Peyer's patch (tissue), 4 donors: ENCODE results near the gene TOP2B.

Experiments used
- POLR2A ChIP-seq, 2 donors: fragments of 450-650 bp; IDR thresholded peaks; one replicate each; pipeline ENCODE4 v1.5.1; 2017; ENCODE audit warnings: antibody characterized with exemption in 2 of 2, mild to moderate bottlenecking in 2 of 2, moderate library complexity in 2 of 2
- TF ChIP-seq, protein P1 (sequence below), 6 experiments: fragments of 450-650 bp in 4 of 6; fragments of 200-600 bp in 2 of 6; sonication (generic) in 1 of 6; IDR thresholded peaks; one replicate each; pipeline ENCODE4 v1.5.1; 2017 to 2019; ENCODE audit warnings: antibody characterized with exemption in 6 of 6, mild to moderate bottlenecking in 3 of 6, moderate library complexity in 1 of 6

DNA sequence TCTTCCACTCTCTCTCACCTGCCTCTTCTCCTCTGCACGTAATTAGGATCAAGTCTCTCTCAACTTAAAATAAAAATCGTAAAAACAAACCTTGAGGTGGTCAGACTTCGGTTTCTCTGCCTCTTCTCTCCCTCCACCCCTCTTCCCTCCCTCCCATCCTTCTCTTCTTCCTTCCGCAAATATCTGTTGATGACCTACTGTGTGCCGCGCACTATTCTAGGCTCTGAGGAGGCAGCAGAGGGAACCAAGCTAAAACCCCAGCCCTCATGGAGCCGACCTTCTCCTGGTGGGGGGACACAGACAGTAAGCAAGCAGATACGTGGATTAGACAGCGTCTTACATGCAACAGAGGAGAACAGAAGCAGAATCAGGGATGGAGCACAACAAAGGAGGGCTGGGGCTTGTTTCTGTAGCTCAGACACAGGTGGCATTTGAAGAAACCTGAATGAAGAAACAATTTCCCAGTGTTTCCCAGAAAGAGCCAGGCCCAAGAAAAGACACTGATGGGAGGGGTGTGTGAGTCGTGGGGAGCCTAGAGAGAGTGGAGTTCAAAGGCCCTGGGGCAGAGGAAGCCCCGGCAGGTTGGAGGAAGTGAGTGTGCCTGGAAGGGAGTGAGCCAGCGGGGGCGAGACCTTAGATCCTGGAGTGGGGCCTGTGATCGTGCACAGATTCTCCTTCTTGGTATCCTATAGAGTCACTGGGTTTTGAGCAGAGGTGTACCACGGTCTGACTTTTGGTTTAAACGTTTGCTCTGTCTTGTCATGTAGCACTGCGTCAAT is 80.5 kb downstream of the TOP2B start:
- TF ChIP-seq, protein P1, sequence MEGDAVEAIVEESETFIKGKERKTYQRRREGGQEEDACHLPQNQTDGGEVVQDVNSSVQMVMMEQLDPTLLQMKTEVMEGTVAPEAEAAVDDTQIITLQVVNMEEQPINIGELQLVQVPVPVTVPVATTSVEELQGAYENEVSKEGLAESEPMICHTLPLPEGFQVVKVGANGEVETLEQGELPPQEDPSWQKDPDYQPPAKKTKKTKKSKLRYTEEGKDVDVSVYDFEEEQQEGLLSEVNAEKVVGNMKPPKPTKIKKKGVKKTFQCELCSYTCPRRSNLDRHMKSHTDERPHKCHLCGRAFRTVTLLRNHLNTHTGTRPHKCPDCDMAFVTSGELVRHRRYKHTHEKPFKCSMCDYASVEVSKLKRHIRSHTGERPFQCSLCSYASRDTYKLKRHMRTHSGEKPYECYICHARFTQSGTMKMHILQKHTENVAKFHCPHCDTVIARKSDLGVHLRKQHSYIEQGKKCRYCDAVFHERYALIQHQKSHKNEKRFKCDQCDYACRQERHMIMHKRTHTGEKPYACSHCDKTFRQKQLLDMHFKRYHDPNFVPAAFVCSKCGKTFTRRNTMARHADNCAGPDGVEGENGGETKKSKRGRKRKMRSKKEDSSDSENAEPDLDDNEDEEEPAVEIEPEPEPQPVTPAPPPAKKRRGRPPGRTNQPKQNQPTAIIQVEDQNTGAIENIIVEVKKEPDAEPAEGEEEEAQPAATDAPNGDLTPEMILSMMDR (IDR thresholded peaks at IDR 0.05) = no peak
- TF ChIP-seq POLR2A (IDR thresholded peaks at IDR 0.05) = no peak
